Stomach (tissue), 4 donors: ENCODE data around the gene PSORS1C2.

Source experiments
- CTCF ChIP-seq, 7 experiments: fragments of 450-650 bp in 4 of 7; fragments of 200-600 bp in 3 of 7; sonication (generic) in 3 of 7; IDR thresholded peaks; one replicate each; pipeline ENCODE4 v1.5.1; 2016 to 2019; ENCODE audit warnings: antibody characterized with exemption in 7 of 7, control low read depth in 2 of 7, mild to moderate bottlenecking in 1 of 7
- EP300 ChIP-seq: sonication (generic); formaldehyde crosslinking; IDR thresholded peaks from one replicate; pipeline ENCODE4 v1.6.1; 2017; ENCODE audit warnings: antibody characterized with exemption
- POLR2A ChIP-seq, 4 donors: fragments of 450-650 bp; IDR thresholded peaks; one replicate each; pipeline ENCODE4 v1.6.1; 2016; ENCODE audit warnings: antibody characterized with exemption in 4 of 4, control low read depth in 2 of 4, mild to moderate bottlenecking in 1 of 4, moderate library complexity in 1 of 4
- POLR2AphosphoS5 ChIP-seq, 3 donors: sonication (generic); formaldehyde crosslinking; IDR thresholded peaks; one replicate each; pipeline ENCODE4 v1.6.1; 2016; ENCODE audit warnings: antibody characterized with exemption in 3 of 3

- no peak for TF ChIP-seq EP300
- TF ChIP-seq CTCF (IDR thresholded peaks at IDR 0.05), result peak in 5 of 7 experiments; percentile 41 to 86 (median 76)
- TF ChIP-seq POLR2A (IDR thresholded peaks at IDR 0.05), result no peak
- TF ChIP-seq POLR2AphosphoS5 (IDR thresholded peaks at IDR 0.05), result peak in 1 of 3 donors; percentile 13
These were observed 10.7 kb downstream of the PSORS1C2 start for GRCh38 chr6:31128093-31128676.
